Measurements from ENCODE around the gene TMEM51. TPM values are rescaled to one million over a fixed set of nuclear protein-coding genes. Genes with fewer than 3 reads are reported as not detected.

Gene TMEM51
- total and polyA plus RNA-seq, 2 of the 13 experiments (the other 11 are each of a cell fraction or from before 2014, with no cell fraction given), result 12.2 to 22.3 TPM

DNA sequence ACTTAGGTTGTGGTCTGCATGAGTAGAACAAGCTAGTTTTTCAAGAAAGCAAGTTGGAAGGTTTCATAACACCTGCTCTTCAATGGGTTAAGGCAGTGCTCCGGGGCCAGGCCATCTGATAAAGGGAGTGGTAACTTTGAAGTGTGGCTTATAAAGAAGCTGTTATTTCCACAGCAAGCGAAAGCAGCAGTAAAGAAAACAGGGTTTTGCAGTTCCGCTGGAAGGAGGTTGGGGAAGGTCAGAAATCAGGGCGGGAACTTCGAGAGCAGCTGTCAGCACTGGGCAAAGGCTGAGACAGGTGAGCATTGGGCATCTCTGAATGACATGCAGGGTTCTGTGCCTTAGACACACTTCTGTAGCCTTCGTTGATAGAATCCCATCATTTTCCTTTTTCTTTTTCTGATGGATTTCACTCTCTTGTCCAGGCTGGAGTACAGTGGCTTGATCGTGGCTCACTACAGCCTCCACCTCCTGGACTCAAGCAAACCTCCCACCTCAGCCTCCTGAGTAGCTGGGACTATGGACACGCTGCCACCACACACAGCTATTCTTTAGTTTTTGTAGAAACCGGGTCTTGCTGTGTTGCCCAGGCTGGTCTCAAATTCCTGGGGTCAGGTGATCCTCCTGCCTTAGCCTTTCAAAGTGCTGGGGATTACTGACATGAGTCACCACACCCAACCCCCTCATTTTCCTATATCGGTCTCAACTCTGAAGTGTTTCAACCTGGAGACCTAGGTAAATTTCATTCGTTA lies 20.5 kb downstream of the TMEM51 start (continued):
- TF ChIP-seq SALL2 (CRISPR knock-in tag; IDR thresholded peaks at IDR 0.05) (0 out of 2 replicates have a peak, but pooled peaks have one; percentile 45), EZH2 (conservative IDR thresholded peaks at IDR 0.05; ENCODE audit: low read depth, low read length) (no peak), MTF1 (CRISPR knock-in tag; IDR thresholded peaks at IDR 0.05) (no peak), SMAD3 (CRISPR knock-in tag; IDR thresholded peaks at IDR 0.05) (no peak), STAG1 (CRISPR knock-in tag; IDR thresholded peaks at IDR 0.05) (no peak), ZFX (CRISPR knock-in tag; IDR thresholded peaks at IDR 0.05; ENCODE audit: low read depth) (0 out of 2 replicates have a peak, but pooled peaks have one; percentile 16), KAT8 (CRISPR knock-in tag; IDR thresholded peaks at IDR 0.05) (0 out of 2 replicates have a peak, but pooled peaks have one; percentile 26), HNF4A (CRISPR knock-in tag; IDR thresholded peaks at IDR 0.05) (peak; percentile 68), ZNF264 (CRISPR knock-in tag; IDR thresholded peaks at IDR 0.05) (peak; percentile 55; the same call in 1 of the 2 replicates), CEBPG (CRISPR knock-in tag; IDR thresholded peaks at IDR 0.05) (peak; percentile 38; the same call in 1 of the 2 replicates), ZNF44 (CRISPR knock-in tag; IDR thresholded peaks at IDR 0.05) (no peak)
- TF ChIP-seq, protein P1, sequence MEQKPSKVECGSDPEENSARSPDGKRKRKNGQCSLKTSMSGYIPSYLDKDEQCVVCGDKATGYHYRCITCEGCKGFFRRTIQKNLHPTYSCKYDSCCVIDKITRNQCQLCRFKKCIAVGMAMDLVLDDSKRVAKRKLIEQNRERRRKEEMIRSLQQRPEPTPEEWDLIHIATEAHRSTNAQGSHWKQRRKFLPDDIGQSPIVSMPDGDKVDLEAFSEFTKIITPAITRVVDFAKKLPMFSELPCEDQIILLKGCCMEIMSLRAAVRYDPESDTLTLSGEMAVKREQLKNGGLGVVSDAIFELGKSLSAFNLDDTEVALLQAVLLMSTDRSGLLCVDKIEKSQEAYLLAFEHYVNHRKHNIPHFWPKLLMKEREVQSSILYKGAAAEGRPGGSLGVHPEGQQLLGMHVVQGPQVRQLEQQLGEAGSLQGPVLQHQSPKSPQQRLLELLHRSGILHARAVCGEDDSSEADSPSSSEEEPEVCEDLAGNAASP (CRISPR knock-in tag; IDR thresholded peaks at IDR 0.05; ENCODE audit: borderline replicate concordance), result peak; percentile 78; the same call in 1 of the 2 replicates
- TF ChIP-seq, protein P2, sequence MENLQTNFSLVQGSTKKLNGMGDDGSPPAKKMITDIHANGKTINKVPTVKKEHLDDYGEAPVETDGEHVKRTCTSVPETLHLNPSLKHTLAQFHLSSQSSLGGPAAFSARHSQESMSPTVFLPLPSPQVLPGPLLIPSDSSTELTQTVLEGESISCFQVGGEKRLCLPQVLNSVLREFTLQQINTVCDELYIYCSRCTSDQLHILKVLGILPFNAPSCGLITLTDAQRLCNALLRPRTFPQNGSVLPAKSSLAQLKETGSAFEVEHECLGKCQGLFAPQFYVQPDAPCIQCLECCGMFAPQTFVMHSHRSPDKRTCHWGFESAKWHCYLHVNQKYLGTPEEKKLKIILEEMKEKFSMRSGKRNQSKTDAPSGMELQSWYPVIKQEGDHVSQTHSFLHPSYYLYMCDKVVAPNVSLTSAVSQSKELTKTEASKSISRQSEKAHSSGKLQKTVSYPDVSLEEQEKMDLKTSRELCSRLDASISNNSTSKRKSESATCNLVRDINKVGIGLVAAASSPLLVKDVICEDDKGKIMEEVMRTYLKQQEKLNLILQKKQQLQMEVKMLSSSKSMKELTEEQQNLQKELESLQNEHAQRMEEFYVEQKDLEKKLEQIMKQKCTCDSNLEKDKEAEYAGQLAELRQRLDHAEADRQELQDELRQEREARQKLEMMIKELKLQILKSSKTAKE (CRISPR knock-in tag; IDR thresholded peaks at IDR 0.05; ENCODE audit: borderline replicate concordance), result peak; percentile 48; the same call in 1 of the 2 replicates
- TF ChIP-seq, protein P3, sequence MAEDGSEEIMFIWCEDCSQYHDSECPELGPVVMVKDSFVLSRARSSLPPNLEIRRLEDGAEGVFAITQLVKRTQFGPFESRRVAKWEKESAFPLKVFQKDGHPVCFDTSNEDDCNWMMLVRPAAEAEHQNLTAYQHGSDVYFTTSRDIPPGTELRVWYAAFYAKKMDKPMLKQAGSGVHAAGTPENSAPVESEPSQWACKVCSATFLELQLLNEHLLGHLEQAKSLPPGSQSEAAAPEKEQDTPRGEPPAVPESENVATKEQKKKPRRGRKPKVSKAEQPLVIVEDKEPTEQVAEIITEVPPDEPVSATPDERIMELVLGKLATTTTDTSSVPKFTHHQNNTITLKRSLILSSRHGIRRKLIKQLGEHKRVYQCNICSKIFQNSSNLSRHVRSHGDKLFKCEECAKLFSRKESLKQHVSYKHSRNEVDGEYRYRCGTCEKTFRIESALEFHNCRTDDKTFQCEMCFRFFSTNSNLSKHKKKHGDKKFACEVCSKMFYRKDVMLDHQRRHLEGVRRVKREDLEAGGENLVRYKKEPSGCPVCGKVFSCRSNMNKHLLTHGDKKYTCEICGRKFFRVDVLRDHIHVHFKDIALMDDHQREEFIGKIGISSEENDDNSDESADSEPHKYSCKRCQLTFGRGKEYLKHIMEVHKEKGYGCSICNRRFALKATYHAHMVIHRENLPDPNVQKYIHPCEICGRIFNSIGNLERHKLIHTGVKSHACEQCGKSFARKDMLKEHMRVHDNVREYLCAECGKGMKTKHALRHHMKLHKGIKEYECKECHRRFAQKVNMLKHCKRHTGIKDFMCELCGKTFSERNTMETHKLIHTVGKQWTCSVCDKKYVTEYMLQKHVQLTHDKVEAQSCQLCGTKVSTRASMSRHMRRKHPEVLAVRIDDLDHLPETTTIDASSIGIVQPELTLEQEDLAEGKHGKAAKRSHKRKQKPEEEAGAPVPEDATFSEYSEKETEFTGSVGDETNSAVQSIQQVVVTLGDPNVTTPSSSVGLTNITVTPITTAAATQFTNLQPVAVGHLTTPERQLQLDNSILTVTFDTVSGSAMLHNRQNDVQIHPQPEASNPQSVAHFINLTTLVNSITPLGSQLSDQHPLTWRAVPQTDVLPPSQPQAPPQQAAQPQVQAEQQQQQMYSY (CRISPR knock-in tag; IDR thresholded peaks at IDR 0.05), result 0 out of 2 replicates have a peak, but pooled peaks have one; percentile 44
- TF ChIP-seq, protein P4, sequence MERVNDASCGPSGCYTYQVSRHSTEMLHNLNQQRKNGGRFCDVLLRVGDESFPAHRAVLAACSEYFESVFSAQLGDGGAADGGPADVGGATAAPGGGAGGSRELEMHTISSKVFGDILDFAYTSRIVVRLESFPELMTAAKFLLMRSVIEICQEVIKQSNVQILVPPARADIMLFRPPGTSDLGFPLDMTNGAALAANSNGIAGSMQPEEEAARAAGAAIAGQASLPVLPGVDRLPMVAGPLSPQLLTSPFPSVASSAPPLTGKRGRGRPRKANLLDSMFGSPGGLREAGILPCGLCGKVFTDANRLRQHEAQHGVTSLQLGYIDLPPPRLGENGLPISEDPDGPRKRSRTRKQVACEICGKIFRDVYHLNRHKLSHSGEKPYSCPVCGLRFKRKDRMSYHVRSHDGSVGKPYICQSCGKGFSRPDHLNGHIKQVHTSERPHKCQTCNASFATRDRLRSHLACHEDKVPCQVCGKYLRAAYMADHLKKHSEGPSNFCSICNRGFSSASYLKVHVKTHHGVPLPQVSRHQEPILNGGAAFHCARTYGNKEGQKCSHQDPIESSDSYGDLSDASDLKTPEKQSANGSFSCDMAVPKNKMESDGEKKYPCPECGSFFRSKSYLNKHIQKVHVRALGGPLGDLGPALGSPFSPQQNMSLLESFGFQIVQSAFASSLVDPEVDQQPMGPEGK (CRISPR knock-in tag; IDR thresholded peaks at IDR 0.05), result no peak
- TF ChIP-seq, protein P5, sequence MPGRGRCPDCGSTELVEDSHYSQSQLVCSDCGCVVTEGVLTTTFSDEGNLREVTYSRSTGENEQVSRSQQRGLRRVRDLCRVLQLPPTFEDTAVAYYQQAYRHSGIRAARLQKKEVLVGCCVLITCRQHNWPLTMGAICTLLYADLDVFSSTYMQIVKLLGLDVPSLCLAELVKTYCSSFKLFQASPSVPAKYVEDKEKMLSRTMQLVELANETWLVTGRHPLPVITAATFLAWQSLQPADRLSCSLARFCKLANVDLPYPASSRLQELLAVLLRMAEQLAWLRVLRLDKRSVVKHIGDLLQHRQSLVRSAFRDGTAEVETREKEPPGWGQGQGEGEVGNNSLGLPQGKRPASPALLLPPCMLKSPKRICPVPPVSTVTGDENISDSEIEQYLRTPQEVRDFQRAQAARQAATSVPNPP (CRISPR knock-in tag; IDR thresholded peaks at IDR 0.05), result no peak
